Stimulated activated naive CD8-positive, alpha-beta T cell treated with anti-CD3 and anti-CD28 coated beads, Interleukin-15, Interleukin-2, amounts not matched to agents 100 ng/mL and 50 ng/mL, for 24 hours (primary cell): Measurements from ENCODE around the gene USP37.
A peak's percentile ranks its signal among the peaks of the same experiment; 100 is the strongest.
"Not testable (repeated sequence)": the region's sequence is repeated elsewhere in the genome, so short reads cannot be mapped to it uniquely, and the experiment has no call there.

Experiments
- H3K27ac Mint-ChIP-seq: one replicate; pipeline ENCODE4 v1.8.0; 2021; ENCODE audit warnings: mild to moderate bottlenecking, mixed read lengths
- H3K27me3 Mint-ChIP-seq: one replicate; pipeline ENCODE4 v1.8.0; 2021; ENCODE audit warnings: mixed read lengths
- H3K36me3 Mint-ChIP-seq: one replicate; pipeline ENCODE4 v1.8.0; 2021; ENCODE audit warnings: low read depth, mixed read lengths
- H3K4me1 Mint-ChIP-seq: one replicate; pipeline ENCODE4 v1.8.0; 2021; ENCODE audit warnings: low read depth, mixed read lengths
- H3K4me3 Mint-ChIP-seq: one replicate; pipeline ENCODE4 v1.8.0; 2021; ENCODE audit warnings: mild to moderate bottlenecking, mixed read lengths
- H3K9me3 Mint-ChIP-seq: one replicate; pipeline ENCODE4 v1.8.0; 2021; ENCODE audit warnings: mixed read lengths

Gene USP37

DNA sequence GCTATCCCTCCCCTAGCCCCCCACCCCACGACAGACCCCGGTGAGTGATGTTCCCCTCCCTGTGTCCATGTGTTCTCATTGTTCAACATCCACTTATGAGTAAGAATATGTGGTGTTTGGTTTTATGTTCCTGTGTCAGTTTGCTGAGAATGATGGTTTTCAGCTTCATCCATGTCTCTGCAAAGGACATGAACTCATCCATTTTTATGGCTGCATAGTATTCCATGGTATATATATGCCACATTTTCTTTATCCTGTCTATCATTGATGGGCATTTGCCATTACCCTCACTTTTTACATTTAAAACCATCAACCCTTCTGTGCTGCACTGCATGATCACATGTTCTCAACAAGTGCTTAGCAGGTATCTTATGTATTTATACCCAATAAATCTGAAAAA, 39.7 kb downstream of the USP37 start:
- not testable (repeated sequence) for H3K27me3 Mint-ChIP-seq, H3K27ac Mint-ChIP-seq, H3K4me1 Mint-ChIP-seq, H3K9me3 Mint-ChIP-seq, H3K4me3 Mint-ChIP-seq
- H3K36me3 Mint-ChIP-seq = peaks cover 89% of the 10 kb centered on the region

DNA sequence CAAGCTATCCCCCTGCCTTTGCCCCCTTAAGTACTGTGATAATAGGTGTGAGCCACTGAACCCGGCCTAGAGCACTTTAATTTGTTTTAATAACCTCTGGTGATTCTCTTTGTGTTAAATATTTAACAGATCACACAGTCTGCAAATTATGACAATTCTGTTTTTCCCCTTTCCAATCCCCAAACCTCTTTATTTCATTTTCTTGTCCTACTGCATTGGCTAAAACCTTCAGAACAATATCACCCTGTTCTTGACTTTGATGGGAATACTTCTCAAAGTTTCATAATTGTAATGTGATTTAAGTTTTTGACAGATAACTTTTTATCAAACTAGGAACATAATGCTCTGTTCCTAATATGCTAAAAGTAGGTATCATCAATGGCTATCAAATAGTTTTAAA, 44.5 kb downstream of the USP37 start:
- Mint-ChIP-seq H3K9me3 (no peaks in the 10 kb centered on the region), H3K4me1 (peaks cover 3% of the 10 kb centered on the region), H3K27me3 (no peaks in the 10 kb centered on the region), H3K36me3 (peaks cover 71% of the 10 kb centered on the region), H3K4me3 (no peak overlapping the region), H3K27ac (no peak overlapping the region)

DNA sequence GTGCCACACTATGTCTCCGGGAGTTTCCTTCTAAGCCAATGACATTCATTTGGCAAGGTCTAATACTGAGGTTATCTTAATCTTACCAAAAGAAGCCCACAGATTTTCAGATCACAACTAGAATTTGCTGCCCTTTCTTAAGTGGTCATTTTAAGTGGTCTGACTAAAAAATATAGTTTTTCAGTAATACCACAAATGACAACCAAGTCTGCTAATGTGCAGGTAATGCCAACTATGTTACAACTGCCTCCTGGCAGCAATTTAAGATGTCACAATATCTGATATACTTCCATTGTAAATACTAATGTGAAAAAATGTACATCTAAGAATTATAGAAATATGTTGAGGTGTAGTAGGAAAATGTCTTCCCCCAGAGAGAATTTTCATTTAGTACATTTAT, 49.3 kb downstream of the USP37 start:
- no peak overlapping the region for H3K27ac Mint-ChIP-seq

DNA sequence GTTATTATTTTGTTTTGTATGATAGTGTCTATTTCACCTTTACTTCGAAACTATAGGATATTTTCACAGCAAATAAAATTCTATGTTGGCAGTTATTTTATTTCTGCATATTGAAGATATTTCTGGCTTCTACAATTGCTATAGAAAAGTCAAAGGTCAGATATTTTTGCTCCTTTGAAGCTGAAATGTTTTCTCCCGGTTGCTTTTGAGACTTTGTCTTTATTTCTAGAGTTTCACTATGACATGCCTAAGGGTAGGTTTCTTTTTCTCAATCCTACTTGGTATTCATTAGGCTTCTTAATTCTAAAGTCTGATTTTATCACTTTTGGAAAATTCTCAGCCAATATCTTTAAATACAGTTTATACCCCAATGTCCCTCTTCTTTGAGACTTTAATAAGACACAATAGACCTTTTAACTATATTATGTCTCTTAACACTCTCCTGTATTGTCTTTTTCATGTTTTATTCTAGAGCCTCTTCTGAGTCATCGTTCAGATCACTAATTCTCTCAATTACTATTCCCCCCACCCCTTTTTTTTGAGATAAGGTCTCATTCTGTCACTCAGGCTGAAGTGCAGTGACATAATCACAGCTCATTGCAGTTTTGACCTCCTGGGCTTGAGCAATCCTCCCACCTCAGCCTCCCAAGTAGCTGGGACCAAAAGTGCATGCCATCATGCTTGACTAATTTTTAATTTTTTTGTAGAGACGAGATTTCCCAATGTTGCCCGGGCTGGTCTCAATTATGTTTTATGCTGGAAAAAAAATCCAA, 50.5 kb downstream of the USP37 start:
- Mint-ChIP-seq H3K36me3 (peaks cover 65% of the 10 kb centered on the region), H3K4me3 (no peak overlapping the region), H3K4me1 (peaks cover 20% of the 10 kb centered on the region), H3K27me3 (no peaks in the 10 kb centered on the region), H3K9me3 (no peaks in the 10 kb centered on the region), H3K27ac (peak overlapping the region; percentile 34)

More for the DNA sequence above, 49.3 kb downstream of the USP37 start:
- peaks cover 20% of the 10 kb centered on the region for H3K4me1 Mint-ChIP-seq
- no peaks in the 10 kb centered on the region for H3K27me3 Mint-ChIP-seq
- H3K9me3 Mint-ChIP-seq = no peaks in the 10 kb centered on the region
- no peak overlapping the region for H3K4me3 Mint-ChIP-seq
- H3K36me3 Mint-ChIP-seq = peaks cover 67% of the 10 kb centered on the region

DNA sequence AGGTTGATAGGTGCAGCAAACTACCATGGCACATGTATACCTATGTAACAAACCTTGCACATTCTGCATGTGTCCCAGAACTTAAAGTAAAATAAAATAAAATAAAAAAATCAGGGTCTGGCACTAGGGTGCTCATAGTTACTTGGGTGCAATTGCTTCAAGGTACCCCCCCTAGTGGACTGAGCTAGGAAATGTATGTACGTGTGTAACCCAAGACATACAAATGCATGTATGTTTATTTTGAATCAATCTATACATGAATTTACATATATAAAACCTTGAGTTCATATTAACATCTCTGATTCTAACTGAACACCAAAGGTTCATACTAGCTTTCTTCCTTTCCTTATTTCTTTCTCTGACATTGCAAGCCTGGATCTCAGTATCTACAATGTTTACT, 51.5 kb downstream of the USP37 start:
- Mint-ChIP-seq H3K4me3 (no peak overlapping the region), H3K27ac (no peak overlapping the region), H3K9me3 (no peaks in the 10 kb centered on the region), H3K27me3 (no peaks in the 10 kb centered on the region), H3K36me3 (peaks cover 67% of the 10 kb centered on the region), H3K4me1 (peaks cover 20% of the 10 kb centered on the region)

DNA sequence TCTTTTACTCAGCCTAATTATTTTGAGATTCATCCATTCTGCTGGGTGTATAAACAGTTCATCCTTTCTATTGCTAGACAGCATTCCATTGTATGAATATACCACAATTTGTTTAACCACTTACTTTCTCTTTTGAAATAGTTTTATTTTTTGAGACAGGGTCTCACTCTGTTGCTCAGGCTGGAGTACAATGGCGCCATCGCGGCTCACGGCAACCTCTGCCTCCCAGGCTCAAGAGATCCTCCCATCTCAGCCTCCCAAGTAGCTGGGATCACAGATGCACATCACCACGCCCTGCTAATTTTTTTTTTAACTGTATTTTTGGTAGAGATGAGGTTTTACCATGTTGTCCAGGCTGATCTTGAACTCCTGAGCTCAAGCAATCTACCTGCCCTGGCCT, 54.5 kb downstream of the USP37 start:
- Mint-ChIP-seq H3K36me3 (peaks cover 59% of the 10 kb centered on the region), H3K9me3 (no peaks in the 10 kb centered on the region), H3K27ac (no peak overlapping the region), H3K27me3 (no peaks in the 10 kb centered on the region), H3K4me3 (no peak overlapping the region), H3K4me1 (peaks cover 16% of the 10 kb centered on the region)

DNA sequence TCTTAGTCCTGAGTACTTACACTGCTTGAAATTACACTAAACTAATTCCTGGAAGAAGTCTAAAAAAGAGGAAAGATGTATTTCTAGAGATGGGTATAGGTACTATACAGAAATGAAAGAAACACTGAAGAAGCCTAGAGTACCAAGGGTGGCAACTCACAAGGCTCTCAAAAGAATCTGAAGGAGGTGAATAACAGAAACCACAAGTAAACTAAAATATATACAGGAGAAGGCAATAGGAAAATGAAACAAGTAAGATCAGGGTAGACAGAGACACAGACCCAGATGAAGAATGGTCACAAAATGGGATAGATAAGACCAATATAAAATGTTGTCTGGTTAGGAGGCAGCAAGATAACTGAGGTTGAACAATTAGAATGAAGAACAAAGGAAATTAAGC, 59.9 kb downstream of the USP37 start:
- Mint-ChIP-seq H3K27me3 (no peaks in the 10 kb centered on the region), H3K9me3 (no peaks in the 10 kb centered on the region), H3K36me3 (peaks cover 60% of the 10 kb centered on the region), H3K4me1 (no peaks in the 10 kb centered on the region), H3K27ac (no peak overlapping the region), H3K4me3 (no peak overlapping the region)

DNA sequence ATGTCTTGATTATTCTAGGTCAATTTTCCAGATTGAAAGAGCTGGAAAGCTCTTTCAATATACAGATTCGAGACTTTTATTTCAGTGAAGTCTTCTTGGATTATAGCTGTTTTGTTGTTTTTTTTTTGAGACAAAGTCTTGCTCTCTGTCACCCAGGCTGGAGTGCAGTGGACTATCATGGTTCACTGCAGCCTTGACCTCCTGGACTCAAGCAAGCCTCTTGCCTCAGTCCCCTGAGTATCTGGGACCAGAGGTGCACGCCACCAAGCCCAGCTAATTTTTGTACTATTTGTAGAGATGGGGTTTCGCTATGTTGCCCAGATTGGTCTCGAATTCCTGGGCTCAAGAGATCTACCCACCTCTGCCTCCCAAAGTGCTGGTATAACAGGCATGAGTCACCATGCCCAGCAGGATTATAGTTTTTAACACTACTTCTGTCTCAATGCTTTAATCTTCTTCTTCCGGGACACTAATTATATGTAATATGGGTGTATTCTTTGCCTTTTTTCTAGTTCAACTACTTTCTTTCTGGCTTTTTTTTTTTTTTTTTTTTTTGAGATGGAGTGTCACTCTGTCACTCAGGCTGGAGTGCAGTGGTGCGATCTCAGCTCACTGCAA, 62.3 kb downstream of the USP37 start:
- H3K4me1 Mint-ChIP-seq = no peaks in the 10 kb centered on the region
- H3K9me3 Mint-ChIP-seq = no peaks in the 10 kb centered on the region
- H3K27ac Mint-ChIP-seq = no peak overlapping the region
- H3K4me3 Mint-ChIP-seq = no peak overlapping the region
- H3K36me3 Mint-ChIP-seq = peaks cover 77% of the 10 kb centered on the region
- H3K27me3 Mint-ChIP-seq = no peaks in the 10 kb centered on the region

DNA sequence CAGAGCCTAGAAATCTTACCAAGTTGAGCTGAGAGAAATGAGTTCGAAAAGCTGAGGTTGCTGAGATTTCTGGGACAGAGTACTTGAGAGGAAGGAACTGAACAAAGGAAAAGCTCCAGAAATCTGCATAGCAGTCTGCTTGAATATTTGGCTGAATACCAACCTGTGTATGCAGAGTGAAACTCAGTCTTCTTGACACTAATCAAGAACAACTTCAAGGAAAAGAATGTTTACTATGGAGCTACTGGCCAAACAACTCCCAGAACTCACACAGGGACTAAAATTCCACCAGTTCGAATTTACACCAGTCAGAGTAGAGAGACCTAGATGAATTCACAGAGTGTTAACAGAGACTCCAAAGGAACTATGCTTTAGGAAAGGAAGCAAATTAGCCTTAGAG, 66.5 kb downstream of the USP37 start:
- H3K4me3 Mint-ChIP-seq = no peak overlapping the region
- no peaks in the 10 kb centered on the region for H3K9me3 Mint-ChIP-seq
- H3K27me3 Mint-ChIP-seq = no peaks in the 10 kb centered on the region
- H3K27ac Mint-ChIP-seq = no peak overlapping the region
- peaks cover 63% of the 10 kb centered on the region for H3K36me3 Mint-ChIP-seq
- H3K4me1 Mint-ChIP-seq = no peaks in the 10 kb centered on the region

DNA sequence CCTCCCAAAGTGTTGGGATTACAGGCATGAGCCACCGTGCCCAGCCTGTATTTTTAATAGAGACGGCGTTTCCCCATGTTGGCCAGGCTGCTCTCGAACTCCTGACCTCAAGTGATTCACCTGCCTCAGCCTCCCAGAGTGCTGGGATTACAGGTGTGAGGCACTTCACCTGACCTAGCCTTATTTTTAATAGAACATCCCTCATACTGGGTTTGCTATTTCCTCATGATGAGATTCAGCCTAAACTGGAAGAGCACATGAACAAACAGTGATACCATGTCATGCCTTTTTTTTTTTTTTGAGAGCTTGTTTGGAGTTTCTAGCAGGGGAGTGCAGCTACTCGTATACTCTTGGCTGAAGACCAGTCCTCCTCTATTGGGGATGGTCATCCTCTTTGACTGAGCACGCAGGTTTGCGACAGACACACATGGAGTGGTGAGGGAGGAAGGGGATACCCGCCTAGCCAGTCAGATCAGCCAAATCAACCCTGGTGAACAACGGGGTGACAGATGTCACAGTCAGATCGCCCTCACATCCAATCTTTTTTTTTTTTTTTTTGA, 67.6 kb downstream of the USP37 start:
- no peak overlapping the region for H3K4me3 Mint-ChIP-seq
- H3K36me3 Mint-ChIP-seq = peaks cover 57% of the 10 kb centered on the region
- H3K9me3 Mint-ChIP-seq = no peaks in the 10 kb centered on the region
- H3K27ac Mint-ChIP-seq = no peak overlapping the region
- no peaks in the 10 kb centered on the region for H3K4me1 Mint-ChIP-seq
- no peaks in the 10 kb centered on the region for H3K27me3 Mint-ChIP-seq

DNA sequence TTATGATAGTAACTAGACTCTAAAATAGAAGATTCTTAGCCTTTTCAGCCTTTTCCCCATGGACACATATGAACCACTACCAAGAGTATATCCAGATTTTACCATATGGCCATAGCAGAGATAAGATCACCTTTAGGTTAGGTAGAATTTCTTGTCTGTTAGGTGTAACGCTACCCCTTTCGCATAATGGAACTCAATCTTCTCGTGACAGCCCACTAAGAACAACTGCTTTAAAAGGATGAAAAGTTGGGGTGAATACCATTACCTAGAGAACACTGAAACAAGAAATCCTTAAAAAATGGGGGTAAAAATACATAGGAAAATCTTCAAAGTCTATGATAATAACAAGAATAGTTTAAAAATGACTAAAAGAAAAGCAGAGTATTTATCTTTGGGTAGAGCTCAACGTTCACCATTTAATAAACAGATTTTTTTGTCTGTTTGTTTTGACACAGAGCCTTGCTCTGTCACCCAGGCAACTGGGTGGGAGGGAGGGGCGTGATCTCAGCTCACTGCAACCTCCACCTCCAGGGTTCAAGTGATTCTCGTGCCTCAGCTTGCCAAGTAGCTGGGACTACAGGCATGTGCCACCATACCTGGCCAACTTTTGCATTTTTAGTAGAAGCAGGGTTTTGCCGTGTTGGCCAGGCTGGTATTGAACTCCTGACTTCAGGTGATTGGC, 82.0 kb downstream of the USP37 start:
- no peaks in the 10 kb centered on the region for H3K9me3 Mint-ChIP-seq
- H3K4me3 Mint-ChIP-seq = no peak overlapping the region
- H3K36me3 Mint-ChIP-seq = peaks cover 67% of the 10 kb centered on the region
- H3K27me3 Mint-ChIP-seq = no peaks in the 10 kb centered on the region
- no peak overlapping the region for H3K27ac Mint-ChIP-seq
- H3K4me1 Mint-ChIP-seq = peaks cover 14% of the 10 kb centered on the region

DNA sequence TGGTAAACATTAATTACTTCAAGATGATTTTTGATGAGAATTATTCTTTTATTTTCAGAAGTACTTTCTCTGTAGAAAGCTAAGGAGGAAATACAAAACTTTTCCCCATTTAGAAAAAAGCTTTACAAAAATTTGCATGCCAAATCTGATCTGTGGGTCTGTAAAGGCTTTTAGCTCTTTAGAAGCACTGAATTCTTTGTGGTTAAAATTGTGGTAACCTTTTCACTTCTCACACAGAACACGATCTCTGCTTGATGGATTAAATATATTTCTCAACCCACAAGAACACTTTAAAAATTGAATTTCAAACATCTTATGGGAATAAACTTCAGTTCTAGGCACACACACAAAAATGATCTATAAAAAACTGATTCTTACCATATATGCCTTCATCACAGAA, 85.5 kb downstream of the USP37 start:
- peaks cover 70% of the 10 kb centered on the region for H3K36me3 Mint-ChIP-seq

DNA sequence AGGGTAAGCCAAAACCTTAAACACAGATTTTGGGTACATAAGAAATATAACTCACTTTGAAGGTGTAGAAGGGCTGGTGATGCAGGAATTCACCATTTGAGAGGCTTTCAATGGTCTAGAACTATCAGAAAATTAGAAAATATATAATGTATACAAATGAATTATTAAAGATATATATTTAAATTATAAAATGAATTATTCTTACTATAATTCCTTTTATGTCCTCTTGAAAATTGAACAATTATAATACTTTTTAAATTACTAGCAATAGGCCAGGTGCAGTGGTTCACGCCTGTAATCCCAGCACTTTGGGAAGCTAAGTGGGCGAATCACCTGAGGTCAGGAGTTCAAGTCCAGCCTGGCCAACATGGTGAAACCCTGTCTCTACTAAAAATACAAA, 88.6 kb downstream of the USP37 start:
- H3K9me3 Mint-ChIP-seq = no peaks in the 10 kb centered on the region
- no peak overlapping the region for H3K27ac Mint-ChIP-seq
- peaks cover 65% of the 10 kb centered on the region for H3K36me3 Mint-ChIP-seq
- H3K4me3 Mint-ChIP-seq = no peak overlapping the region
- no peaks in the 10 kb centered on the region for H3K27me3 Mint-ChIP-seq
- H3K4me1 Mint-ChIP-seq = peaks cover 14% of the 10 kb centered on the region

More for the DNA sequence above, 85.5 kb downstream of the USP37 start:
- Mint-ChIP-seq H3K4me1 (peaks cover 14% of the 10 kb centered on the region), H3K9me3 (no peaks in the 10 kb centered on the region), H3K27me3 (no peaks in the 10 kb centered on the region), H3K27ac (no peak overlapping the region), H3K4me3 (no peak overlapping the region)

DNA sequence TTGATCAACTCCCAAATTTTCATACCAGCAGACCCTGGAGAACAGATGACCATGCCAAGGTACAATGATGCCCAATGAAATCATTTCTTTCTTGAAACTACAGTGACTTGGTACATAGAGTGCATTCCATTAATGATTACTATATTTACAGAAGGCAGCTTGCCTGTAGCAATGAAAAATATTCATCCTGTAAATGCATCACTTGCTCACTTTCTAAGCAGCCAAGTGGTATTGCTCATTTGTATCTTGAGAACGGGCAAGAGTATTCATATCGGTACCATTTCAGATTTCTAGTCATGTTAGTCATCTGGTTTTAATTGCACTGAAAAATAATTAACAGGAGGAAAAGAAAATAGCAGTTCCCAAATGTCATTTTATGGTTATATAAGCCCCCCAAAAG, 89.6 kb downstream of the USP37 start:
- Mint-ChIP-seq H3K27ac (no peak overlapping the region), H3K4me3 (no peak overlapping the region), H3K36me3 (peaks cover 68% of the 10 kb centered on the region), H3K9me3 (no peaks in the 10 kb centered on the region), H3K4me1 (peaks cover 10% of the 10 kb centered on the region), H3K27me3 (no peaks in the 10 kb centered on the region)

DNA sequence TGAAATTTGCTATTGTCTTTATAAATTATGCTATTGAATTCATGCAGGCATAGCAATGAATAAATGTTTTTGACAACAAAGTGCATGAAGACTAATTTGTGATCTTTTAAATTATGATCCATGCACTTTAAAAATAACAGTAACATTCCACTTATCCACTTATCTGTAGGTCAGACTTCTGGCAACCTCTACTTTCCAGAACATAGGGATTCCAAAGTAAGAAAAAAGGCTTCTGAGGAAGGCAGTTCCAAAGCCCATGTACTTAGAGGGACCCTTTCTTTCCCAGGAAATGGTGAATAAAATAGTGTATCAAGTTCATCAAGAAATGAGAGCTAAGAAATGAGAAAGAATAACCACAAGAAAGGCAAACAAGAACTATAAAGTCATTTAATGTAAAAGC, 90.9 kb downstream of the USP37 start:
- Mint-ChIP-seq H3K4me1 (no peaks in the 10 kb centered on the region), H3K4me3 (no peak overlapping the region), H3K36me3 (peaks cover 69% of the 10 kb centered on the region), H3K27me3 (no peaks in the 10 kb centered on the region), H3K27ac (no peak overlapping the region), H3K9me3 (no peaks in the 10 kb centered on the region)
